GM20000 (cell line): ENCODE measurements around the gene LAMC2.

Experiments used
- DNase-seq: peaks from one replicate; pipeline ENCODE4 v3.0.0; 2012; ENCODE audit warnings: low spot score
- TF ChIP-seq, protein P1 (sequence below): IDR thresholded peaks from 2 replicates; pipeline ENCODE4 v1.5.1; 2012; ENCODE audit warnings: mild to moderate bottlenecking, control low read depth; ENCODE audit errors: extremely low read depth, missing control alignments

Gene LAMC2

DNA sequence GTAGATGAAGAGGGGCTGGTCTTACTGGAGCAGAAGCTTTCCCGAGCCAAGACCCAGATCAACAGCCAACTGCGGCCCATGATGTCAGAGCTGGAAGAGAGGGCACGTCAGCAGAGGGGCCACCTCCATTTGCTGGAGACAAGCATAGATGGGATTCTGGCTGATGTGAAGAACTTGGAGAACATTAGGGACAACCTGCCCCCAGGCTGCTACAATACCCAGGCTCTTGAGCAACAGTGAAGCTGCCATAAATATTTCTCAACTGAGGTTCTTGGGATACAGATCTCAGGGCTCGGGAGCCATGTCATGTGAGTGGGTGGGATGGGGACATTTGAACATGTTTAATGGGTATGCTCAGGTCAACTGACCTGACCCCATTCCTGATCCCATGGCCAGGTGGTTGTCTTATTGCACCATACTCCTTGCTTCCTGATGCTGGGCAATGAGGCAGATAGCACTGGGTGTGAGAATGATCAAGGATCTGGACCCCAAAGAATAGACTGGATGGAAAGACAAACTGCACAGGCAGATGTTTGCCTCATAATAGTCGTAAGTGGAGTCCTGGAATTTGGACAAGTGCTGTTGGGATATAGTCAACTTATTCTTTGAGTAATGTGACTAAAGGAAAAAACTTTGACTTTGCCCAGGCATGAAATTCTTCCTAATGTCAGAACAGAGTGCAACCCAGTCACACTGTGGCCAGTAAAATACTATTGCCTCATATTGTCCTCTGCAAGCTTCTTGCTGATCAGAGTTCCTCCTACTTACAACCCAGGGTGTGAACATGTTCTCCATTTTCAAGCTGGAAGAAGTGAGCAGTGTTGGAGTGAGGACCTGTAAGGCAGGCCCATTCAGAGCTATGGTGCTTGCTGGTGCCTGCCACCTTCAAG lies 57.3 kb downstream of the LAMC2 start:
- DNase-seq: no peak
- TF ChIP-seq, protein P1, sequence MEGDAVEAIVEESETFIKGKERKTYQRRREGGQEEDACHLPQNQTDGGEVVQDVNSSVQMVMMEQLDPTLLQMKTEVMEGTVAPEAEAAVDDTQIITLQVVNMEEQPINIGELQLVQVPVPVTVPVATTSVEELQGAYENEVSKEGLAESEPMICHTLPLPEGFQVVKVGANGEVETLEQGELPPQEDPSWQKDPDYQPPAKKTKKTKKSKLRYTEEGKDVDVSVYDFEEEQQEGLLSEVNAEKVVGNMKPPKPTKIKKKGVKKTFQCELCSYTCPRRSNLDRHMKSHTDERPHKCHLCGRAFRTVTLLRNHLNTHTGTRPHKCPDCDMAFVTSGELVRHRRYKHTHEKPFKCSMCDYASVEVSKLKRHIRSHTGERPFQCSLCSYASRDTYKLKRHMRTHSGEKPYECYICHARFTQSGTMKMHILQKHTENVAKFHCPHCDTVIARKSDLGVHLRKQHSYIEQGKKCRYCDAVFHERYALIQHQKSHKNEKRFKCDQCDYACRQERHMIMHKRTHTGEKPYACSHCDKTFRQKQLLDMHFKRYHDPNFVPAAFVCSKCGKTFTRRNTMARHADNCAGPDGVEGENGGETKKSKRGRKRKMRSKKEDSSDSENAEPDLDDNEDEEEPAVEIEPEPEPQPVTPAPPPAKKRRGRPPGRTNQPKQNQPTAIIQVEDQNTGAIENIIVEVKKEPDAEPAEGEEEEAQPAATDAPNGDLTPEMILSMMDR: no peak

DNA sequence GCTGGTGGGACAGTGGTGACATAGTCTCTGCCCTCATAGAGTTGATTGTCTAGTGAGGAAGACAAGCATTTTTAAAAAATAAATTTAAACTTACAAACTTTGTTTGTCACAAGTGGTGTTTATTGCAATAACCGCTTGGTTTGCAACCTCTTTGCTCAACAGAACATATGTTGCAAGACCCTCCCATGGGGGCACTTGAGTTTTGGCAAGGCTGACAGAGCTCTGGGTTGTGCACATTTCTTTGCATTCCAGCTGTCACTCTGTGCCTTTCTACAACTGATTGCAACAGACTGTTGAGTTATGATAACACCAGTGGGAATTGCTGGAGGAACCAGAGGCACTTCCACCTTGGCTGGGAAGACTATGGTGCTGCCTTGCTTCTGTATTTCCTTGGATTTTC lies 58.4 kb downstream of the LAMC2 start:
- TF ChIP-seq, protein P1: no peak
- no peak for DNase-seq

DNA sequence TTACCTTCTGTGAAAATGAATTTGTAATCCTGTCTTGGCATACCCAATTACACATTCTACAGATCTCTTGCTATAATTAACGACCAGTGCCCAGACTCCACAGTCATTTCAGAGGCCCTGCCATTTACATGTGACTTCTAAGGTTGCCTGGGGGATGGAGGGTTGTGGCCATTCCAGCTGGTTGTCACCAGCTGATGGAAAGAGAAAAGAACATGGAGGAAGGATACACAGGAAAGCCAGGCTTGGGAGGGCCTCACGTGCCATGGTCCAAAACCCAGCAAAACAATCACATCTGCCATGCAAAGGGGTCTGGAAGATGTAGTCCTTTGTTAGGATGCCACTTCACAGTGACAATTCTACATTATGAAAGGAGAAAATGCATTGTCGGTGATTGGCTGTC lies 59.3 kb downstream of the LAMC2 start:
- no peak for DNase-seq
- TF ChIP-seq, protein P1: no peak

DNA sequence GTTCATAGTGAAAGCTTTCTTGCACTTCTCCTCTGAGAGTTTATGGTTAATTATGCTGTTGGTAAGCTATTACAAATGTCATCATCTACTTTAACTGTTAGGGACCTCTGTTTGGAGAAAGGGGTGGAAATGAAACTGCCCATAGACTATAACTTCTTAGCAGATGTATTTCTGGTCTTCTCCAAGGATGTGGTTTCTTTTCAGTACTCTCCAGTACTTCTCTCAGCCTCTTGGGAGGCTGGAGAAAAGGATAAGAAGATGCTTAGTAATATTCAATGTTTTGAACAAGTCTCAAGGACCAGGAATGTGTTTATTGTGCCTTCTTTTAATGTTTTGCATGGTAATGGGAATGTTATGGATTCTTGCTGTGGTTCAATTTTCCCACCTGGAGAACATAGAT lies 60.4 kb downstream of the LAMC2 start:
- DNase-seq: no peak
- TF ChIP-seq, protein P1: no peak

DNA sequence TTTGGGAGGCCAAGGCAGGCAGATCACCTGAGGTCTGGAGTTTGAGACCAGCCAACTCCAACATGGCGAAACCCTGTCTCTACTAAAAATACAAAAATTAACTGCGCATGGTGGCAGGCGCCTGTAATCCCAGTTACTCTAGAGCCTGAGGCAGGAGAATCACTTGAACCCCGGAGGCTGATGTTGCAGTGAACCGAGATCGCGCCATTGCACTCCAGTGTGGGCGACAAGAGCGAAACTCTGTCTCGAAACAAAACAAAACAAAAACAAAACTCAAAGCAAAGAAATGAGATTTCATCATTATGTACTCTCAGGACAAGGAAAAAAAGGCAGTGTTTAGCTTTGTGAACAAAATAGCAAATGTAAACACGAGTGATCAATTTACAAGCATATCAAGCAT lies 61.0 kb downstream of the LAMC2 start:
- DNase-seq: no peak
- TF ChIP-seq, protein P1: no peak

DNA sequence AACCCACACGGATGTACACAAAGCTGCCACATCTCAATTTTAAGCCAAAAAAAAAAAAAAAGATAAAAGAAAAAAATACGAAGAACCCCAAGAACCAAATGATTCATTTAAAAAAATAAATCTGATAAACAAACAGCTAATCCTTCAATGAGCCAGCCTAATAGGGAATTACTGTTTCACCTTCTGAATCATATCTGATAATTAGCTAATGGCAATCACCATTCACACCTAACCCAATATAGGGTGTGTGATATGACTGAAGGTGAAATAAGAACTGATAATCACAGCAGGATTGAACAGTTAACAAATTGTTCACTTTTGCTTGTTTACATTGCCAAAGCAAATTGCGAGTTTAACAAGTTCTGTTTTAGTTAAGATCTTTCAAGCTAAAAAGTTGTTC lies 61.4 kb downstream of the LAMC2 start:
- no peak for DNase-seq
- TF ChIP-seq, protein P1: no peak

DNA sequence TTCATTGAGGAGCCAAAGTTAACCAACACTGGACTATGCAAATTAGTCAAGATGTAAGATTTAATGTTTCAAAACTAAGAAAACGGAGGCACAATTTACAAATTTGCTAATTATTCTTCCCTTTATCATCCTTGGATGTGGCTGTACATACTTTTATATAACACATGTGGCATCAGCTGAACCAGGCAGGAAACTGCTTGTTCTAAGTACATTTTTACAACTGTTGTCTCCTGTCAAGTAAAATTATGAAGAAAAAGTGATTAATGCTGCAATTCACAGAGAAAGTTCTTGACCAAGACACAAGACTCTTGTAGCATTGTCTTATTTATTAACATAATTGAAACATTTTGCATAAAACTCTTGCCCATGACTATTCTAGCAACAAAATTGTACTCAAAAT lies 61.9 kb downstream of the LAMC2 start:
- DNase-seq: no peak
- TF ChIP-seq, protein P1: no peak
